ENCODE results near the gene IDE. TPM values are rescaled to one million over a fixed set of nuclear protein-coding genes. Genes with fewer than 3 reads are reported as not detected.

The IDE gene
- total RNA-seq, 1 experiment from 2014 or later: 30.6 TPM

GRCh38 chr10:92598321-92598720, 24.4 kb upstream of the IDE start:
- Mint-ChIP-seq H3K9me3 (ENCODE audit: low read depth, unreplicated experiment) (no peaks in the 10 kb centered on the region), H3K4me3 (ENCODE audit: low read depth, unreplicated experiment) (no peak overlapping the region), H3K4me1 (ENCODE audit: low read depth, unreplicated experiment) (peaks cover 40% of the 10 kb centered on the region), H3K27me3 (ENCODE audit: unreplicated experiment) (no peaks in the 10 kb centered on the region), H3K27ac (ENCODE audit: unreplicated experiment) (no peak overlapping the region), H3K36me3 (ENCODE audit: insufficient read depth, unreplicated experiment) (peaks cover 43% of the 10 kb centered on the region)
- intact Hi-C loops (cut with micrococcal nuclease; ENCODE audit: unreplicated experiment): loop anchor here (5.0 kb wide), 1 partner anchor 94 kb away; no protein-coding TSS in a partner anchor
- DNase-seq: no peak
- TF ChIP-seq CTCF (IDR thresholded peaks at IDR 0.05; ENCODE audit: unreplicated experiment): no peak
- no TSS peak for BruUV-seq (replicated peaks)
- CTCF ChIA-PET: no interaction called here

- no peak for TF ChIP-seq CTCF (IDR thresholded peaks at IDR 0.05; ENCODE audit: unreplicated experiment)
- Mint-ChIP-seq H3K4me3 (ENCODE audit: low read depth, unreplicated experiment) (peak overlapping the region; percentile 97), H3K9me3 (ENCODE audit: low read depth, unreplicated experiment) (no peaks in the 10 kb centered on the region), H3K4me1 (ENCODE audit: low read depth, unreplicated experiment) (peaks cover 26% of the 10 kb centered on the region), H3K27ac (ENCODE audit: unreplicated experiment) (peak overlapping the region; percentile 66), H3K36me3 (ENCODE audit: insufficient read depth, unreplicated experiment) (peaks cover 52% of the 10 kb centered on the region), H3K27me3 (ENCODE audit: unreplicated experiment) (no peaks in the 10 kb centered on the region)
- CTCF ChIA-PET: no interaction called here
- no TSS peak for BruUV-seq (replicated peaks)
- no peak for DNase-seq
- intact Hi-C loops (cut with micrococcal nuclease; ENCODE audit: unreplicated experiment): loop anchor here (5.0 kb wide), 1 partner anchor 97 kb away; no protein-coding TSS in a partner anchor
Observed at GRCh38 chr10:92595505-92595904, 21.6 kb upstream of the IDE start.

GRCh38 chr10:92593619-92594588, 20.0 kb upstream of the IDE start:
- H3K27ac Mint-ChIP-seq (ENCODE audit: unreplicated experiment): peak overlapping the region; percentile 100
- peak overlapping the region; percentile 97 for H3K4me3 Mint-ChIP-seq (ENCODE audit: low read depth, unreplicated experiment)
- no peak for DNase-seq
- CTCF ChIA-PET: no interaction called here
- BruUV-seq (replicated peaks): TSS peak; percentile 57
- H3K4me1 Mint-ChIP-seq (ENCODE audit: low read depth, unreplicated experiment): peaks cover 32% of the 10 kb centered on the region
- no peaks in the 10 kb centered on the region for H3K27me3 Mint-ChIP-seq (ENCODE audit: unreplicated experiment)
- H3K9me3 Mint-ChIP-seq (ENCODE audit: low read depth, unreplicated experiment): no peaks in the 10 kb centered on the region
- peaks cover 54% of the 10 kb centered on the region for H3K36me3 Mint-ChIP-seq (ENCODE audit: insufficient read depth, unreplicated experiment)
- no peak for TF ChIP-seq CTCF (IDR thresholded peaks at IDR 0.05; ENCODE audit: unreplicated experiment)
- intact Hi-C loops (cut with micrococcal nuclease; ENCODE audit: unreplicated experiment): no loop called here

GRCh38 chr10:92592761-92593618, 19.1 kb upstream of the IDE start, which contains the start of gene KIF11:
KIF11 (plus strand) TSS chr10:92593130; CDS start chr10:92593376, 246 bp downstream.
- Mint-ChIP-seq H3K4me3 (ENCODE audit: low read depth, unreplicated experiment) (peak within 1 kb of the TSS; percentile 97), H3K36me3 (ENCODE audit: insufficient read depth, unreplicated experiment) (peaks cover 54% of the 10 kb centered on the region), H3K9me3 (ENCODE audit: low read depth, unreplicated experiment) (no peaks in the 10 kb centered on the region), H3K4me1 (ENCODE audit: low read depth, unreplicated experiment) (peaks cover 32% of the 10 kb centered on the region), H3K27me3 (ENCODE audit: unreplicated experiment) (no peaks in the 10 kb centered on the region), H3K27ac (ENCODE audit: unreplicated experiment) (peak within 1 kb of the TSS; percentile 100)
- intact Hi-C loops (cut with micrococcal nuclease; ENCODE audit: unreplicated experiment): no loop called here
- DNase-seq: peak; percentile 94
- TF ChIP-seq CTCF (IDR thresholded peaks at IDR 0.05; ENCODE audit: unreplicated experiment): no peak
- CTCF ChIA-PET: no interaction called here
- BruUV-seq (replicated peaks): no TSS peak
